ENCODE measurements around the gene ABCA13.

GRCh38 chr7:48311464-48312100 lies 140.3 kb downstream of the ABCA13 start:
- no peak for TF ChIP-seq CTCF (IDR thresholded peaks at IDR 0.05)
- no peak for TF ChIP-seq POLR2A (IDR thresholded peaks at IDR 0.05)
